Fibroblast of mammary gland (primary cell): ENCODE measurements around the gene SYT7.

Experiments used
- DNase-seq: peaks from one replicate; pipeline ENCODE4 v3.0.0-alpha.2; 2010; ENCODE audit warnings: low read depth
- H3K4me3 ChIP-seq: 2 replicates; pipeline ENCODE4 v1.5.1; 2011; ENCODE audit warnings: low read depth, mild to moderate bottlenecking, low read length, moderate library complexity; ENCODE audit not compliant: control insufficient read depth
- TF ChIP-seq, protein P1 (sequence below): conservative IDR thresholded peaks from 2 replicates; pipeline ENCODE4 v1.5.1; 2011; ENCODE audit warnings: low read depth, low read length, inconsistent platforms; ENCODE audit not compliant: control insufficient read depth, insufficient read depth

Gene SYT7

GRCh38 chr11:61513143-61513765 is 67.6 kb downstream of the SYT7 start:
- TF ChIP-seq, protein P1, sequence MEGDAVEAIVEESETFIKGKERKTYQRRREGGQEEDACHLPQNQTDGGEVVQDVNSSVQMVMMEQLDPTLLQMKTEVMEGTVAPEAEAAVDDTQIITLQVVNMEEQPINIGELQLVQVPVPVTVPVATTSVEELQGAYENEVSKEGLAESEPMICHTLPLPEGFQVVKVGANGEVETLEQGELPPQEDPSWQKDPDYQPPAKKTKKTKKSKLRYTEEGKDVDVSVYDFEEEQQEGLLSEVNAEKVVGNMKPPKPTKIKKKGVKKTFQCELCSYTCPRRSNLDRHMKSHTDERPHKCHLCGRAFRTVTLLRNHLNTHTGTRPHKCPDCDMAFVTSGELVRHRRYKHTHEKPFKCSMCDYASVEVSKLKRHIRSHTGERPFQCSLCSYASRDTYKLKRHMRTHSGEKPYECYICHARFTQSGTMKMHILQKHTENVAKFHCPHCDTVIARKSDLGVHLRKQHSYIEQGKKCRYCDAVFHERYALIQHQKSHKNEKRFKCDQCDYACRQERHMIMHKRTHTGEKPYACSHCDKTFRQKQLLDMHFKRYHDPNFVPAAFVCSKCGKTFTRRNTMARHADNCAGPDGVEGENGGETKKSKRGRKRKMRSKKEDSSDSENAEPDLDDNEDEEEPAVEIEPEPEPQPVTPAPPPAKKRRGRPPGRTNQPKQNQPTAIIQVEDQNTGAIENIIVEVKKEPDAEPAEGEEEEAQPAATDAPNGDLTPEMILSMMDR = no peak
- H3K4me3 ChIP-seq = no peak overlapping the region
- no peak for DNase-seq

GRCh38 chr11:61512435-61512834 is 68.4 kb downstream of the SYT7 start:
- TF ChIP-seq, protein P1 = no peak

DNA sequence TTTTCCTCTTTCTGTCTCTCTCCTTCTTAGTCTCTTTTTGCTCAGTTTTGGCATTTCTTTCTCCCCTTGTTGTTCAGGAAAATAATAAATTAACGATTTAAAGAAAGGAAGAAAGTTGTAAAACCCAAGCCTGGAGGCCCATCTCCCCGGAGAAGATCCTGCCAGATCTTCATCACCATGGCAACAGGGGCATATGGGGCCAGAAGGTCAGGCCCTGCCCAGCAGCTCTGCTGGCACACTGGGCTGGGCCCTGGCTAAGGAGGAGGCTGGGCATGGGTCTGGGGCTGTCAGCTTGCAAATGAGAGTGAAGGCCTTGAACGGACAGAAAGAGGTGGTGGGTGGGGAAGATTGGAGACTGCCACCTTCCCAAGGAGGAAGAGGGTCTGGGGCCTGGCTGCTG is 69.5 kb downstream of the SYT7 start:
- no peak for DNase-seq
- no peak overlapping the region for H3K4me3 ChIP-seq
- TF ChIP-seq, protein P1 = no peak

More at GRCh38 chr11:61512435-61512834, 68.4 kb downstream of the SYT7 start:
- no peak overlapping the region for H3K4me3 ChIP-seq
- no peak for DNase-seq

- no peak for DNase-seq
- TF ChIP-seq, protein P1 = no peak
- no peak overlapping the region for H3K4me3 ChIP-seq
Measured at GRCh38 chr11:61510974-61511373, 69.9 kb downstream of the SYT7 start.

- TF ChIP-seq, protein P1 = no peak
- no peak for DNase-seq
- no peak overlapping the region for H3K4me3 ChIP-seq
Measured at GRCh38 chr11:61510166-61510919, 70.5 kb downstream of the SYT7 start.

- no peak overlapping the region for H3K4me3 ChIP-seq
- TF ChIP-seq, protein P1 = no peak
Measured at GRCh38 chr11:61509043-61510029, 71.5 kb downstream of the SYT7 start.

More at GRCh38 chr11:61509043-61510029, 71.5 kb downstream of the SYT7 start:
- peak; percentile 62 for DNase-seq
